NCI-H187 treated with DMSO at 0.1 percent for 48 hours (cell line): Measurements from ENCODE around the gene FBRS.
"Not testable (repeated sequence)": the region's sequence is repeated elsewhere in the genome, so short reads cannot be mapped to it uniquely, and the experiment has no call there.

Experiments
- DNase-seq: peaks from one replicate; lab custom pipeline; 2025; lab: John Stamatoyannopoulos, UW

The FBRS gene

DNA sequence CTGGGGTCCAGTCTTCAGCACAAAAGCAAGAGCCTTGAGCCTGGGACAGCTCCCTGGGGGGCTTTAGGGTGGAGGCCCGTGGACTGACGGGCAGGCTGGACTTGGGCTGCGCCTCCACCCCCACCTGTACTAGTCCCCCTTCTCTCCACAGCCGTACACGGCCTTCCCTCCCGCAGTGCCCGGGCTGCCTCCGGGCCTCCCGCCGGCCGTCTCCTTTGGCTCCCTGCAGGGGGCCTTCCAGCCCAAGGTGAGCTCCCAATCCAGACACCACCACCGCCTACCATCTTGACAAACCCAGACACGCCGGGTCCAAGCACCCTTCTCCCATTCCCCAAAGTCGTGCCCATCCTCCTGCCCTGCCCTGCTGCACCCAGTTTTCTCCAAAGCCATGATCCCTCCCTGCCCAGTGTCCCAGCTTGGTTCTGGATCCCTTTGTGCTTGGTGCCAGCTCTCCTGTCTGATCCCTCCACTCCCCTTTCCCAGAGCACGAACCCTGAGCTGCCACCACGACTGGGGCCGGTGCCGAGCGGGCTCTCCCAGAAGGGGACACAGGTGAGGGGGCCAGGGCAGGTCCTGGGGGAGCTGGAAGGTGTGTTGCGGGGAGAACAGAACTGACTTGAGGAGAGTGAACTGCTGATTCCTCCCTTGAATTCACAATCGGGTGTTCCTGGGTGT lies 7.1 kb downstream of the FBRS start:
- no peak for DNase-seq

DNA sequence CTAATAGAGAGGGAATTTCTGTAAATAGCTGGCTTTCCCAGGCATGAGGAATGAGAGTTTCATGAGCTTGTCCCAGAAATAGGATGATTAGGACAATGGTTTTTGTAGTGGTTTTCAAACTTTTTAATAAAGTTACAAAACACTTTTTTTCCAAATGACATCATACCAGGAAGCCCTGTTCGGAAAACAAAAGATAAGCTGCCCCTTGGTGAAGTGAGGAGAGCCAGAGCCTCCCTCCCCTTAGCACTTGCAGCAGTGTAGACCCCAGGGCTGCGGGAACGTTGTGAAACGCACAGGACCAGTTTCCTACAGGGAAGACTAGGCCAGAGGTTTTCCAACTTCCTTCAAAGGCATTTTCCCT lies 7.6 kb downstream of the FBRS start:
- DNase-seq, result no peak

DNA sequence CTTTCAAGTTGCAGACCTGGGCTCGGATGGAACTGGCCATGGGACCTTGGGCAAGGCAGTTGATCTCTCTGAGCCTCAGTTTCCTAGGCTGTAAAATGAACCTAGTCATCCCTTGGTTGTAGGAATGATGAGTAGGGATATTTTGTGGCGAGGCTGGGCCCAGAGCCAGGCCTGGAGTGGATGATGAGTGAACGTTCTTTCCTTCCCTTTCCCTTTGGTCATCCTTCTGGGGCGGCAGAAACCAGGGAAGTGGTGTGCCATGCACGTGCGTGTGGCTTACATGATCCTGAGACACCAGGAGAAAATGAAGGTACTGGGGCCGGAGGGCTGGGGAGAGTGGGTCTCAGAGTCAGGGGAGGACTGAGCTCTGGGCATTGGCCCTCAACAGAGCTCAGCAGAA lies 8.4 kb downstream of the FBRS start:
- no peak for DNase-seq

DNA sequence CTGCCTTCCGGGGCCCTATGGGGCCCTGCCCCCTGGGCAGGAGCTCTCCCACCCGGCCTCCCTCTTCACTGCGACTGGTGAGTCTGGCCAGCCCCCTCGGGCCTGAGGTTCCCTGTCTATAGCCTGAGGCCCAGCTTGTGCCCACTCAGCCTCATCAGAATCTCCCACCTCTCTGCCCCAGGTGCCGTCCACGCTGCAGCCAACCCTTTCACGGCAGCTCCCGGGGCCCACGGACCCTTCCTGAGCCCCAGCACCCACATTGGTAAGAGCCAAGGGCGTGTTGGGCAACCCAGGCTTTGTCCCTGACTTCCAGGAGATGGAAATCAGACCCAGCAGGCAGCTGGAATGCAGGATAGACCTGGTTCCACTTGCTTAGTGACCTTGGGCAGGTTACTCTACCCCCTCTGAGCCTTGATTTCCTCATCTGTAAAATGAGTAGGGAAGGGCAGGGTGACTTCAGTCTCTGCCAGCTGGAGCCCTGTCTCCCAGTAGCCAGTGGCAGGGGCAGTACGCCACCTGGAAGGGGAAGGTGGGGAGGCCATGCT lies 9.2 kb downstream of the FBRS start:
- DNase-seq, result no peak

DNA sequence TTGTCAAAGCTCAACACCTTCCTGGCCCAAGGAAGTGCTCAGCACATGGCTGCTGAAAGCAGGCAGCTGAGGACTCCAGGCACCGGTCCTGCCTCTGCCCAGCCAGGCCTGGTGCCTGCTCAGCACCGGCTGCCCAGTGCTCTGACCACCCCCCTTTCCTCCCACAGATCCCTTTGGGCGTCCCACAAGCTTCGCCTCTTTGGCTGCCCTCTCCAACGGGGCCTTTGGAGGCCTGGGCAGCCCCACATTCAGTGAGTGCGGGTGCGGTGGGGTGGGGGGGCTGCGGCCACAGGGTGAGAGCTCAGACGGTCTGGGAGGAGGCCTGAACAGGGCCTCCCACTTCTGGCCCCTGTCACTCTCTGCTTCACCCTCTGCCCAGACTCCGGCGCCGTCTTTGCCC lies 10.2 kb downstream of the FBRS start:
- no peak for DNase-seq

DNA sequence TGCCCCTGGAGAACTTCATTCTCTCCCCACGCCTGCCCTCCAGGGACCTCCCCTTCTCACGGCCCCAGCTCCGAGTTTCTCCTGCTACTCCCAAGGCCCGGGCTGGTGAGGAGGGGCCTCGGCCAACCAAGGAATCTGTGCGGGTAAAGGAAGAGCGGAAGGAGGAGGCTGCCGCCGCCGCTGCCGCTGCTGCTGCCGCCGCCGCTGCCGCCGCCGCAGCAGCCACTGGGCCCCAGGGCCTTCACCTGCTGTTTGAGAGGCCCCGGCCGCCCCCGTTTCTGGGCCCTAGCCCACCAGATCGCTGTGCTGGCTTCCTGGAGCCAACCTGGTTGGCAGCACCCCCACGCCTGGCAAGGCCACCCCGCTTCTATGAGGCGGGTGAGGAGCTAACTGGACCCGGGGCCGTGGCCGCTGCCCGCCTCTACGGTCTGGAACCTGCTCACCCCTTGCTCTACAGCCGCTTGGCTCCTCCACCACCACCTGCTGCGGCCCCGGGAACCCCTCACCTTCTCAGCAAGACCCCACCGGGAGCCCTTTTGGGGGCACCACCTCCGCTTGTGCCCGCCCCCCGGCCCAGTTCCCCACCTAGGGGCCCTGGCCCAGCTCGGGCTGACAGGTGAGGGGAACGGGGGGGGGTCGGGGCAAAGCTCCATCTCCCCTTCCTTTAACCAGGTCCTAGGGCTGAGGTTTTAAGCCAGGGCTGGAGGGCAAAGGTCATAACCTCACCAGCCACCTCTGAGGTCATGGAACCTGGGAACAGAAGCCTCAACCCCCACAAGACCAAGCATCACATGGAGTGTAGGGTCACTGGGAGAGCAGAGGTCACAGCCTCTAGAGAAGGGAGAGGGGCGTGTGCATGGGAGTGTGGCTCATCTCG lies 11.0 kb downstream of the FBRS start:
- no peak for DNase-seq

DNA sequence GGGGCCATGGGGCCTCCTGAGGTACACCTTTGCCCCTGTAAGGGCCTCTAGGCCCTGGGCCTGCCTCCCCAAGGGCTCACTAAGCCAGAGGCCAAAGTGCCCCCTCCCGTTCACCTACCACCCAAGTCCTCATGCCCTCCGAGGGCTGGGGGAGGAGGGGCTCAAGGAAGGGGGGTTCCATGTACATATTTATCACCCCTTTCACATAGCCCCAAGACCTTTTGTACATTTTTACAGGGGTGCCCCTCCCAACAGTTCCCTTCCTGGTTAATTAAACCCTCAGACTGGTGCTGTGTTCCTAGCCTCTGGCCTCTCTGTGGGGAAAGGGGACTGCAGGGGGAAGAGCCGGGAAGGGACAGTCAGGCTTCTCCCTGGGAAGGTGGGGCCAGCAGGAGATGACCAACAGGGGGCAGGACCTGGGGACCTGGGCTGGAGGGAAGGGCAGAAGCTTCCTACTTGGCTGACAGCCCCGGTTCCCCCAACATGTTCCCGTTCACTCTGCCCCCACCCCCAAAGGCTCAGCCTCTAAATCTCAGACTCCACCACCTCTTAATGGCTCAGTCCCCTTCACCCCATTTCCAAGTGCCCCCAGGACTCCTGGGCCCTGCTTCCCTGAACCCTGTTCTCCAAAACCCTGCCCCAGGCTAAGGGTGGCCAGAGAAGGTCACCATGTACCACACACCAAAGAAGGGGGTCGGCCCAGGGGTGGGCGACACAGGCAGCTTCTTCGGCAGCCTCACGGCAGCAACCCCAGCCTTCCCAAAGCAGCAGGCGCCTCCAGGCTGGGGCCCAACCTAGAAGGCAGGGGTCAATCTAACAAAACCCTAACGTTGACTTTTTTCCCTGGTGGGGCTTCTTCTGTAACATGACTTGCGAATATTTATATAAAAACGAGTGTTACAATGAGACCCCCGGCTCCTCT lies 11.9 kb downstream of the FBRS start:
- no peak for DNase-seq

DNA sequence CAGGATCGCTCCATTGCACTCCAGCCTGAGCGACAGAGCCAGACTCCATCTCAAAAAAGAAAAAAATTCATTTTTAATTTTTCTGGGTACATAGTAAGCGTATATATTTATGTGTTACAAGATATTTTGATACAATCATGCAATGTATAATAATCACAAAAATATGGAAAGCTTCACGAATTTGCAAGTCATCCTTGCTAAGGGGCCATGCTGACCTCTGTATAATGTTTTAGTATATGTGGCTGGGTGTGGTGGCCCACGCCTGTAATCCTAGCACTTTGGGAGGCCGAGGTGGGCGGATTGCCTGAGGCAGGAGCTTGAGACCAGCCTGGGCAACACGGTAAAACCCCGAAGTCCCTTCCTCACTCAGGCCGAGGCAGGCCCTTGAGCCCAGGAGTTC lies 16.9 kb downstream of the FBRS start:
- no peak for DNase-seq

DNA sequence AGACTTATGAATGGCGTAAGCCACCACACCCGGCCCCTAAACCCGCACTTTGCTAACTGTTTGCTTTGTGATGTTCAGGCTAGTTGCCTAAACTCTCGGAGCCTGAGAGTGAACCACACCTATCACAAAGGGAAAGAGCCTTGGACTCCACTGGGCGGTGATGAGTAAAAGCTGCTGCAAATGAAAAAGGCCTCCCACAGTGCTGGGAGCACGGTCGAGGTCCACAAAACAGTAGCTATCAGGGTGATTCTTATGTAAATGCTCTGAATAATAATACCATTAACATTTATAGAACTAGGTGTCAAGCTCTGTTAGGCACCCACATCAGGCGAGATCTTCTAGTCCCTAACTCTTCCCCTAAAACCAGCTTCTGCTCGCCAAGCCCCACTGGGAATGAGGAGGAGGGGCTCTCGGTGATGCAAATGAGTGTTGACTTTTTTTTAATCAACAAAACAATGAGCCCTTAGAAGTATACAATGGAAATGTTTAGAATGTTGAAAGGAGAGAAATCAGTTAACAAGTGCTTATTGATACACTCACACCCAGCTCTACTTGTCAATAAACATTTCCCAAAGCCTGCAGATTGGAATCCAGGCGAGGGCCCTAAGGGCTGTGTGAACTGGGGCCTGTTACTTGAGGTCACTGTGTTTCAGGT lies 19.8 kb downstream of the FBRS start:
- DNase-seq, result no peak

DNA sequence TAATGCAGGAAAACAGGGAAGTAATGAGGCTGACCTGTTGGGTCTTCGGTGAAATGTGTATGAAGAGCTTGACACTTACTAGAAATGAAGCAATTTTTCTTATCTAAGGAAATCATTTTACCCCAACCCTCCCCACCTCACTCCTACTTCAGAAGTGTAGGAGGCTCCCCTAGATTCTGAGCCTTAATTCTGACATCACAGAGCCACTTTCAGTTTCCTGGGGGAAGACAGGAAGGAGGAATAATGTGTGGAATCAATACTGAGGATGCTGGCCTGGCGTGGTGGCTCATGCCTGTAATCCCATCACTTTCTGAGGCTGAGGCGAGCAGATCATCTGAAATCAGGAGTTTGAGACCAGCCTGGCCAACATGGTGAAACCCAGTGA lies 20.3 kb downstream of the FBRS start:
- no peak for DNase-seq

DNA sequence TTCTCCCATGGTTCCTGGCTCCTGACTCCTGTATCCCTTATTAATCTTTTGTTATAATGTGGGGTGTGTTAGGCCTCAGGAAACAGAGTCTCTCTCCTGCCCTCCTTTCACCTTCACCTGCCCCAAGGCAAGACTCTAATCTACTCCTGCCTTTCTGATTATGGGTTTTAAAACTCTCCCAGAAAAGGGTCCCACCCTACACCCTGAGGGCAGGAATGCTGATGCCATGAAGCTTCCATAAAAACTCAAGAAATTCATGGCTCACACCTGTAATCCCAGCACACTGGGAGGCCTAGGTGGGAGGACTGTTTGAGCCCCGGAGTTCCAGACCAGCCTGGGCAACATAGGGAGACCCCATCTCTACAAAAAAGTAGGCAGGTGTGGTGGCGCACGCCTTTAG lies 22.1 kb downstream of the FBRS start:
- DNase-seq, result no peak

DNA sequence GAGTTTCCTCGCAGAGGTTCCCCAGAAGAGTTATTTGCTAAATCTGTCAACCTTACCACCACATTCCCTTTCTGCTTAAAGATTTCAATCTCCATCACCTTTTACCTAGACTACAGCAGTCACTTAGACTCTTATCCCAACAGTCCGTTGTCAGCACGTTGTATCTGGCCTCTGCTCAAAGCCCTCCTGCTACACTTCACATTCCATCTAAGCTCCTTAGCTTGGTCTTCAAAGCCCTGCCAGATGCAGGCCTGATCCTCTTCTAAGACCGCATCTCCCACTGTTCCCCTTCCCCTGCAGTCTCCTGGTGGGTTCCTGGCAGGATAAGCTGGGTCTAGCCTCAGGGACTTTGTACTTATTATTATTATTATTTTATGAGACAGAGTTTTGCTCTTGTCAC lies 30.5 kb downstream of the FBRS start:
- no peak for DNase-seq

DNA sequence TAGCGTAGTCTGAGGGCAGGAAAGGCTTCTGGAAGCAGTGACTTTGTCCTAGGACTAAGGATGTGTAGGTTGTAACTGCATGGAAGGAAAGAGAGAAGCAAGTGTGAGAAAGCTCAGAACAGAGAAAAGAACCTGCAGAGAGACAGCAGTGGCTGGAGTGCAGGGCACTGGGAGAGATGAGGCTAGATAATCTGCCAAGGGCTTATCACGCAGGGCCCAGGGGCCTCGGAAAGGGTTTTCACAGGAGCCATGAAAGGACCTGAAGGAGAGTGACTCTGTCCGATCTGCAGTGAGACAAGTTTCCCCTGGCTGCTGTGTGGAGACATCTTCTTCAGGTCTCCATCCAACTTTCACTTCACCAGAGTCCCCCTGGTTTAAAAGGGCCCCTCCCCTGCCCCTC lies 33.7 kb downstream of the FBRS start:
- DNase-seq, result no peak

DNA sequence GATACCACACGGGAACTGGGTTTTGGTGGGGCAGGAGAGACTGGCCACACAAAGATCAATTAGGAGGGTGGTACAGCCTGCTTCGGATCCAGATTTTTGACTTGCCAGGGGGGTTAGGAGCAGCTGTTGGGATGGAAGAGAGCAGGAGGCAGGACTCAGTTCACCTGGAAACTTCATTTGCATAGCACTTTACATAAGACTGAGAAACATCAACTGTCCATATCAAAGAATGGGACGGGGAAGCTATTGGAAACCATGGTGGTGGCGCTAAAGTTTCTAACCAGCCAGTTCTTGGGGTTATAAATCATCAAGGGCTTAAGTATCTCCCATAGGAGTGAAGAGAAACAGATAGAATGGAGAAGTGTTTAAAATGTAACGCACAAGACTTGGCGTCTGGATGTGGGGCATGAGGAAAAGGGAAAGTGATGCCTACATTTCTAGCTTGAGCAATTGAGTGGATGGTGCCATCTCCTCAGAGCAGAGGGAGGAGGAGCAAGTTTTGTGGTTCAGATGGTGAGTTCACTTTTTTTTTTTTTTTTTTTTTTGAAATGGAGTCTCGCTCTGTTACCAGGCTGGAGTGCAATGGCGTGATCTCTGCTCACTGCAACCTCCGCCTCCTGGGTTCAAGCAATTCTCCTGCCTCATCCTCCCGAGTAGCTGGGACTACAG lies 34.3 kb downstream of the FBRS start:
- DNase-seq, result no peak

DNA sequence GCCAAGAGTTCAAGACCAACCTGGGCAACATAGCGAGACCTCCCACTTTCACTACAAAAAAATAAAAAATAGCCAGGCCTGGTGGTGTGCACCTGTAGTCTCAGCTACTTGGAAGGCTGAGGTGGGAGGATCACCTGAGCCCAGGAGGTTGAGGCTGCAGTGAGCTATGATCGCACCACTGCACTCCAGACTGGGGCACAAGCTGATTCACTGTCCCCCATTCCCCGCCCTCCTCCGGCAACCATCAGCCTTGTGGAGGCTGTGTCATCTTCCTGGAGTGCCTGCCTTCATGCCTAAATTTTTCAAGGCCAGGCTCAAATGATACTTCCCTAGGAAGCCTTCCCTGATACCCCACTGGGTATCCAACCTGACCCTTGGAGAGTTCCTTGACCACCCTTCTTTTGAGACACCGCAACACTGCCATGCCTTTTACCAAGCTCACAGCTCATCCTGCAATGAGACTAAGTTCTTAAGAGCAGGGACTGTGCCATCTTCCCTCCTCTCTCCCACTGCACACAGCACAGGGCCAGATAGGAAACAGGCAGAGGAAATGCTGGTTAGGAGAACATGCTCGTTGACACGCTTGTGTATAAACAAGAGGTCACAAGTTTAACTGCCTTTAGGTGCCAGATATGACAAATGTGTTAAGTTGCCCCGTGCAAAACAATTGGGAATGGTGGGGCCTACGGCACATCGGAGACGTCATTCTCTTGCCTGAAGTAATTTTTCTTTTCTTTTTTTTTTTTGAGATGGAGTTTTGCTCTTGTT lies 36.9 kb downstream of the FBRS start:
- no peak for DNase-seq

DNA sequence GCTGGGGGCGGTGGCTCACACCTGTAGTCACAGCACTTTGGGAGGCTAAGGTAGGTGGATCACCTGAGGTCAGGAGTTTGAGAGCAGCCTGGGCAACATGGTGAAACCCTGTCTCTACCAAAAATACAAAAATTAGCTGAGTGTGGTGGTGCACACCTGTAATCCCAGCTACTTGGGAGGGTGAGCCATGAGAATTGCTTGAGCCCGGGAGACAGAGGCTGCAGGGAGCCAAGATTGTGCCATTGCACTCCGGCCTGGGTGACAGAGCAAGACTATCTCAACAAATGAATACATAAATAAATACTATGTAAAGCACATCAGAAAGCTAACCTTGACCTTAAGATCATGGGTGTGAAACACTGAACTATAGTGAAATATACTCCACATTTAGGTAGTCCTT lies 38.4 kb downstream of the FBRS start:
- DNase-seq, result not testable (repeated sequence)

DNA sequence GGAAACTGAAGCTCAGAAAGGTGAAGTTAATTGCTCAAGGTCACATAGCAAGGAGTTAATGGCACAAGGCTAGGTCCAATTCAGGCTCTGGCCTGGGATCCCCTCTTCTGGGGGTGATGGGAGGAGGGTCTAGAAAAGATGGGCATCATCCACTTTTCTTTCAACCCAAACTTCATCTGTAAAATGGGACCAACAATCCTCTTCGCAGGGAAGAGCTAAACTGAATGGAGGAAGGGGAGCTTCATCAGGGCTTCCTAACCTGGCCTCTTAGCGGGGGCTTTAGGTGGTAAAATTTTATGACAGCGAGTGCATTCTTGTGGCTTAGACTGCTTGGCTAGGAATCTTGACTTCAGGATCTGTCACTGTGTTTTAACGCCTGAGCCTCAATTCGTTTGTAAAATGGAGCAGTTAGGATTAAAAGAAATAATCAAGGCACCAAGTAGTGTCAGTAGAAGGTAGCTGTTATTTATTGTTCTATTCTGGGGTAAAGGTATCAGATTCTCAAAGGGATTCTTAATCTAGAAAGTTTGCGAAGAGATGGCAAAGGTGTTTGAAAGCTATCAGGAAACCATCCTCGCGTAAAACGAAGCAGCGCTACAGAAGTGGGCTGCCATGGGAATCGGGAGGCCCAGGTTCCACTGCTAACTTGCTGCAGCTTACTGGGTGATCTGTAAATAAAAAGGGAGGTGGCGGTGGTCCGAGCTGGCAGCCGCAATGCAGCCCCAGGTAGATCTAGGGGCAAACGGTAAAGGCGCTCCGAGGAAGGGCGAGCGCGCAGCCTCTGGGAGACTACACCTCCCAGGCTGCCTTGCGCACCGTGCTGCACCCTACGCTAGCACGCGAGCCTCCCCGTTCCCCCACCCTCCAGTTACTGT lies 39.3 kb downstream of the FBRS start:
- DNase-seq, result no peak

DNA sequence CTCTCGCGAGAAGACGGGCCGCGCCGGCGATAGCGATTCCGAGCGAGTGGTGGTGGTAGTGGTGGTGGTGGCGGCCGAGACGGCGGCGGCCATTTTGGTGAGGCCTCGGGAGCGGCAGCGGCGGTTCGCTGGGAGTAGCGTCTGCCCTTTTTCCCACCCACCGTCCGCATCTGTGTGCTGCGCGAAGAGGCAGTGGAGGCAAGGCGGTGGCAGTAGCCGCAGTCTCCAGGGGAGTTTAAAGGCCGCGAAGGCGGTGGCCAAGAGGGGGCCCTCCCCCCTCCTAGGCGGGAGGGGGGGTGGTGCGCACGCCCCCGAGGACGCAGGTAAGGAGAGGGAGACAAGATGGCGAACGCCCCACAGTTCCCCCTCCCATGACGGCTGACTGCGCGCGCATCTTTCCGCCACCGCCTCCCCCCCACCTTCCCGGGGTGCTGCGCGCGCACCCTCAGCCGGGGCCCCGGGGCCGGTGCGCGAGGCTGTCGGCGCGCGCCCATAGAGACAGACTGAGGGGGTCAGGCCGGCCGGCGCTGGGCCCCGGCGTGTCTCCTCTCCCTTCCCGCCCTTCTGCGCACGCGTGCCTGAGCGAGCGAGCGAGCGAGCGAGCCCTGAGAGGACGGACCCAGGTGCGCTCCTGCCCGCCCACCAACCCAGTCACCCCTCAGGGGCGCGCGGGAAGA lies 40.0 kb downstream of the FBRS start:
- DNase-seq, result peak; percentile 85
